Neural progenitor cell (in vitro differentiated cells): ENCODE data around the gene RAP1A. TPM values are rescaled to one million over a fixed set of nuclear protein-coding genes. Genes with fewer than 3 reads are reported as not detected.
A peak's percentile ranks its signal among the peaks of the same experiment; 100 is the strongest.

Experiments used
- DNase-seq: peaks from one replicate; pipeline ENCODE4 v3.0.0-alpha.2; 2016; ENCODE audit warnings: low spot score
- H2AFZ ChIP-seq: fragments of 200-600 bp; sonication (generic); replicated peaks from 2 replicates; pipeline ENCODE4 v1.6.1; 2016; ENCODE audit warnings: antibody characterized with exemption
- H3F3A ChIP-seq: fragments of 200-600 bp; sonication (generic); 2 replicates; pipeline ENCODE4 v1.6.1; 2016; ENCODE audit warnings: antibody characterized with exemption, low read depth
- H3K27ac ChIP-seq: fragments of 200-600 bp; sonication (generic); 2 replicates; pipeline ENCODE4 v1.5.1; 2016; ENCODE audit warnings: mild to moderate bottlenecking
- H3K27me3 ChIP-seq: fragments of 200-600 bp; sonication (generic); 2 replicates; pipeline ENCODE4 v1.6.1; 2016; ENCODE audit warnings: mild to moderate bottlenecking, moderate library complexity
- H3K36me3 ChIP-seq: fragments of 200-600 bp; sonication (generic); 2 replicates; pipeline ENCODE4 v1.5.1; 2016
- H3K4me1 ChIP-seq: fragments of 200-600 bp; sonication (generic); 2 replicates; pipeline ENCODE4 v1.6.1; 2016; ENCODE audit warnings: mixed run types
- H3K4me2 ChIP-seq: fragments of 200-600 bp; sonication (generic); 2 replicates; pipeline ENCODE4 v1.6.1; 2016
- H3K4me3 ChIP-seq: fragments of 200-600 bp; sonication (generic); 2 replicates; pipeline ENCODE4 v1.5.1; 2016
- H3K79me2 ChIP-seq: fragments of 200-600 bp; sonication (generic); 2 replicates; pipeline ENCODE4 v1.6.1; 2016; ENCODE audit warnings: low read depth
- H3K9ac ChIP-seq: fragments of 200-600 bp; sonication (generic); 2 replicates; pipeline ENCODE4 v1.6.1; 2016
- H3K9me3 ChIP-seq: fragments of 200-600 bp; sonication (generic); 2 replicates; pipeline ENCODE4 v1.5.1; 2016; ENCODE audit warnings: low read depth
- H4K20me1 ChIP-seq: fragments of 200-600 bp; sonication (generic); 2 replicates; pipeline ENCODE4 v1.6.1; 2016; ENCODE audit warnings: low read depth
- H3K27ac Mint-ChIP-seq: 3 replicates; pipeline ENCODE4 v1.8.0; 2021; ENCODE audit warnings: mixed read lengths
- H3K27me3 Mint-ChIP-seq: 2 replicates; pipeline ENCODE4 v1.8.0; 2022; ENCODE audit warnings: low read depth, mild to moderate bottlenecking, inconsistent platforms, moderate library complexity, mixed read lengths; ENCODE audit not compliant: insufficient read depth
- H3K36me3 Mint-ChIP-seq: 3 replicates; pipeline ENCODE4 v1.8.0; 2021; ENCODE audit warnings: mixed read lengths
- H3K4me1 Mint-ChIP-seq: 3 replicates; pipeline ENCODE4 v1.8.0; 2021; ENCODE audit warnings: mixed read lengths
- H3K4me3 Mint-ChIP-seq: 3 replicates; pipeline ENCODE4 v1.8.0; 2021; ENCODE audit warnings: mild to moderate bottlenecking, moderate library complexity, mixed read lengths
- H3K9me3 Mint-ChIP-seq: 3 replicates; pipeline ENCODE4 v1.8.0; 2020; ENCODE audit warnings: mixed read lengths
- CTCF ChIP-seq: fragments of 200-600 bp; sonication (generic); IDR thresholded peaks from 2 replicates; pipeline ENCODE4 v1.5.1; 2017; ENCODE audit warnings: antibody characterized with exemption, mild to moderate bottlenecking
- EZH2 ChIP-seq: fragments of 200-600 bp; sonication (generic); IDR thresholded peaks from 2 replicates; pipeline ENCODE4 v1.6.1; 2017; ENCODE audit warnings: antibody characterized with exemption, mild to moderate bottlenecking, moderate library complexity
- EZH2phosphoT487 ChIP-seq: fragments of 200-600 bp; sonication (generic); IDR thresholded peaks from 2 replicates; pipeline ENCODE4 v1.6.1; 2017; ENCODE audit warnings: antibody characterized with exemption
- total RNA-seq: library from RNA; depleted of rRNA; stranded (reverse); fragments of >200 nt; gene quantifications from 2 replicates; pipeline ENCODE4 v1.2.3, GENCODE V29; 2015; ENCODE audit warnings: low replicate concordance

The RAP1A gene
- total RNA-seq, 1 donor from 2014 or later, result 27.5 TPM

- no peaks in the 10 kb centered on the region for H3K4me1 Mint-ChIP-seq
Measured at GRCh38 chr1:111666828-111667227, 47.2 kb downstream of the RAP1A start.

GRCh38 chr1:111669268-111669667 lies 49.7 kb downstream of the RAP1A start:
- no peaks in the 10 kb centered on the region for H3K27me3 Mint-ChIP-seq
- peaks cover 4% of the 10 kb centered on the region for H3K36me3 Mint-ChIP-seq
- H3K9me3 Mint-ChIP-seq, result peaks cover 3% of the 10 kb centered on the region
- no peak for TF ChIP-seq EZH2
- no peak overlapping the region for H3K4me3 ChIP-seq
- H3K4me3 Mint-ChIP-seq, result no peak overlapping the region
- H3K27me3 ChIP-seq, result no peaks in the 10 kb centered on the region
- peaks cover 26% of the 10 kb centered on the region for H3K79me2 ChIP-seq
- no peak overlapping the region for H3K27ac Mint-ChIP-seq
- H3F3A ChIP-seq, result no peaks in the 10 kb centered on the region
- H3K36me3 ChIP-seq, result no peaks in the 10 kb centered on the region
- no peak overlapping the region for H2AFZ ChIP-seq
- no peaks in the 10 kb centered on the region for H3K4me1 ChIP-seq
- no peak overlapping the region for H3K4me2 ChIP-seq
- no peaks in the 10 kb centered on the region for H3K4me1 Mint-ChIP-seq
- H3K27ac ChIP-seq, result no peak overlapping the region
- no peaks in the 10 kb centered on the region for H3K9me3 ChIP-seq
- no peak overlapping the region for H3K9ac ChIP-seq
- no peak for DNase-seq
- peaks cover 12% of the 10 kb centered on the region for H4K20me1 ChIP-seq

More at GRCh38 chr1:111666828-111667227, 47.2 kb downstream of the RAP1A start:
- H3K27me3 ChIP-seq, result no peaks in the 10 kb centered on the region
- peaks cover 10% of the 10 kb centered on the region for H3K79me2 ChIP-seq
- Mint-ChIP-seq H3K36me3 (no peaks in the 10 kb centered on the region), H3K27me3 (no peaks in the 10 kb centered on the region), H3K27ac (no peak overlapping the region), H3K4me3 (no peak overlapping the region), H3K9me3 (no peaks in the 10 kb centered on the region)
- H2AFZ ChIP-seq, result no peak overlapping the region
- H3F3A ChIP-seq, result no peaks in the 10 kb centered on the region
- no peak overlapping the region for H3K27ac ChIP-seq
- peak; percentile 10 for DNase-seq
- no peak for TF ChIP-seq CTCF
- no peak for TF ChIP-seq EZH2phosphoT487
- no peak for TF ChIP-seq EZH2
- no peak overlapping the region for H3K4me2 ChIP-seq
- H4K20me1 ChIP-seq, result peaks cover 12% of the 10 kb centered on the region
- no peaks in the 10 kb centered on the region for H3K36me3 ChIP-seq
- no peaks in the 10 kb centered on the region for H3K9me3 ChIP-seq
- no peak overlapping the region for H3K4me3 ChIP-seq
- no peak overlapping the region for H3K9ac ChIP-seq
- H3K4me1 ChIP-seq, result no peaks in the 10 kb centered on the region

GRCh38 chr1:111671852-111672251 lies 52.3 kb downstream of the RAP1A start:
- DNase-seq, result no peak
- Histone ChIP-seq H3K27ac (no peak overlapping the region), H3K4me1 (no peaks in the 10 kb centered on the region), H3K9ac (no peak overlapping the region), H3K9me3 (no peaks in the 10 kb centered on the region), H3K79me2 (peaks cover 44% of the 10 kb centered on the region), H3K4me3 (no peak overlapping the region), H4K20me1 (peaks cover 6% of the 10 kb centered on the region), H3K36me3 (no peaks in the 10 kb centered on the region), H3K4me2 (no peak overlapping the region), H3K27me3 (no peaks in the 10 kb centered on the region), H3F3A (no peaks in the 10 kb centered on the region), H2AFZ (no peak overlapping the region)
- TF ChIP-seq EZH2phosphoT487 (no peak), CTCF (no peak), EZH2 (no peak)
- peaks cover 9% of the 10 kb centered on the region for H3K36me3 Mint-ChIP-seq
- H3K27me3 Mint-ChIP-seq, result no peaks in the 10 kb centered on the region
- H3K9me3 Mint-ChIP-seq, result peaks cover 13% of the 10 kb centered on the region
- no peak overlapping the region for H3K27ac Mint-ChIP-seq
- H3K4me1 Mint-ChIP-seq, result no peaks in the 10 kb centered on the region
- H3K4me3 Mint-ChIP-seq, result no peak overlapping the region

GRCh38 chr1:111672331-111672730 lies 52.7 kb downstream of the RAP1A start:
- Mint-ChIP-seq H3K9me3 (peaks cover 17% of the 10 kb centered on the region), H3K27me3 (no peaks in the 10 kb centered on the region), H3K4me3 (no peak overlapping the region), H3K4me1 (no peaks in the 10 kb centered on the region), H3K27ac (no peak overlapping the region), H3K36me3 (peaks cover 14% of the 10 kb centered on the region)
- Histone ChIP-seq H3F3A (no peaks in the 10 kb centered on the region), H3K4me2 (no peak overlapping the region), H3K27me3 (no peaks in the 10 kb centered on the region), H3K9ac (no peak overlapping the region), H3K27ac (no peak overlapping the region), H2AFZ (no peak overlapping the region), H3K79me2 (peaks cover 44% of the 10 kb centered on the region), H3K9me3 (no peaks in the 10 kb centered on the region), H3K36me3 (no peaks in the 10 kb centered on the region), H3K4me1 (no peaks in the 10 kb centered on the region), H3K4me3 (no peak overlapping the region), H4K20me1 (peaks cover 5% of the 10 kb centered on the region)
- TF ChIP-seq EZH2phosphoT487 (no peak), EZH2 (no peak), CTCF (no peak)
- DNase-seq, result no peak
